C1 segment of cervical spinal cord (tissue), 14 donors: Measurements from ENCODE around the gene ZNF385B.
"Not testable (repeated sequence)": the region's sequence is repeated elsewhere in the genome, so short reads cannot be mapped to it uniquely, and the experiment has no call there.

Experiments
- DNase-seq, 14 donors: peaks; one replicate each; lab custom pipeline; 2025; lab: John Stamatoyannopoulos, UW

The ZNF385B gene

GRCh38 chr2:179636100-179636980 lies 225.1 kb downstream of the ZNF385B start:
- no peak for DNase-seq

GRCh38 chr2:179631769-179632385 lies 229.5 kb downstream of the ZNF385B start:
- DNase-seq, result not testable (repeated sequence)

GRCh38 chr2:179629776-179630175 lies 231.6 kb downstream of the ZNF385B start:
- not testable (repeated sequence) for DNase-seq

GRCh38 chr2:179626261-179626660 lies 235.2 kb downstream of the ZNF385B start:
- DNase-seq, result no peak

GRCh38 chr2:179622635-179623300 lies 238.6 kb downstream of the ZNF385B start:
- DNase-seq, result no peak

GRCh38 chr2:179622112-179622511 lies 239.3 kb downstream of the ZNF385B start:
- DNase-seq, result no peak

GRCh38 chr2:179619947-179620467 lies 241.4 kb downstream of the ZNF385B start:
- DNase-seq, result no peak

- DNase-seq, result no peak
Measured at GRCh38 chr2:179614121-179614520, 247.3 kb downstream of the ZNF385B start.

GRCh38 chr2:179613701-179614100 lies 247.7 kb downstream of the ZNF385B start:
- no peak for DNase-seq

- no peak for DNase-seq
Measured at GRCh38 chr2:179613299-179613651, 248.1 kb downstream of the ZNF385B start.

GRCh38 chr2:179612591-179613298 lies 248.7 kb downstream of the ZNF385B start:
- no peak for DNase-seq

GRCh38 chr2:179612108-179612507 lies 249.3 kb downstream of the ZNF385B start:
- DNase-seq, result no peak

- no peak for DNase-seq
Measured at GRCh38 chr2:179606141-179606540, 255.3 kb downstream of the ZNF385B start.

GRCh38 chr2:179605341-179605740 lies 256.1 kb downstream of the ZNF385B start:
- DNase-seq, result no peak

GRCh38 chr2:179604598-179604997 lies 256.8 kb downstream of the ZNF385B start:
- no peak for DNase-seq

GRCh38 chr2:179602452-179602851 lies 259.0 kb downstream of the ZNF385B start:
- no peak for DNase-seq

- no peak for DNase-seq
Measured at GRCh38 chr2:179596018-179596417, 265.4 kb downstream of the ZNF385B start.

- DNase-seq, result no peak
Measured at GRCh38 chr2:179595284-179595683, 266.1 kb downstream of the ZNF385B start.

- DNase-seq, result no peak
Measured at GRCh38 chr2:179594268-179595112, 266.9 kb downstream of the ZNF385B start.

- DNase-seq, result no peak
Measured at GRCh38 chr2:179593323-179593722, 268.1 kb downstream of the ZNF385B start.
